ENCODE measurements around the gene WFDC10A.
A peak's percentile ranks its signal among the peaks of the same experiment; 100 is the strongest.
"Not testable (repeated sequence)": the region's sequence is repeated elsewhere in the genome, so short reads cannot be mapped to it uniquely, and the experiment has no call there.

The WFDC10A gene

DNA sequence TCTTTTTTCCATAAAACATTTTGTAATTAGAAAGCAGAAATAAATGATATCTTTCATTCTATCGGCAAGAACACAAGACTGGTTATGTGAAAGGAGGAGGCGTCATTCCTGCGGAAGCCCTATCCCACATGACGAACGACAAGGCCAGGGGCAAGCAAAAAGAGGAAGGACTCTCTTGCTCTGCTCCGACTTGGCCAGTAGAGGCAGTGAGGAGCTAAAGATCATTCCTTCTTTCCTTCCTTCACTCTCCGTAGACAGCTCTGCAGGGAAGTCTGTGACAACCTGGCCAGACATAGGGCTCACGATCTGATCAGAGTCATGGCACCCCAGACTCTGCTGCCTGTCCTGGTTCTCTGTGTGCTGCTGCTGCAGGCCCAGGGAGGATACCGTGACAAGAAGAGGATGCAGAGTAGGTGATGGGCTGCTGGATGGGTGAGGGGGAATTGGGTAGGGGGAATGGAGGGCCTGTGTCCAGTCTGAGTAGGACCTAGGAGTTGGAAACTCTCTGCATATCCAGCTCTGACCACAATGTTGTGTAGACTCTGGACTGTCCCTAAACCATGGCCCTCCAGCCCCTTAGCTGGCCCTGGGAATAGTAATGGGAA lies at the start of gene WFDC10A:
TSS of gene WFDC10A (plus strand) at position 244 of the 605 bp plus-strand sequence. CDS start at position 319, 75 bp downstream.
- DNase-seq, result peak; percentile 55

DNA sequence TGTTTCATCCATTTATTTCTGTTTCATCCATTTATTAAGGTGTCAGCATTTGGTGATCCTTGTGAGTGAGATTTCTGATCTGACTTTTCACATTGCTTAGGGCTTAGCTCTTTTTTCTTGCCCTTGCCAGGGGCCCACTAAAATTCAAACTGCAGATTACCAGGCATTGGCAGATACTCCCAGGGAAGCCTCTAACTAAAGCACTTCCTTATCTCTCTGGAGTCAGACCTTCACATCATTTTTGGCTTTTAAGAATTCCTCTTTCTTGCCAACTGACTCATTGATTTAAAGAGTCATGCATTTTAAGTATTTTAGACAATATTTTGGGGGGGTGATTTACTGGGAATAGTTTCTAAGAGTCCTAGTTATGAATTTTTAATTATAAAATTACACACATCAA lies 47.8 kb upstream of the WFDC10A start:
- DNase-seq, result no peak

DNA sequence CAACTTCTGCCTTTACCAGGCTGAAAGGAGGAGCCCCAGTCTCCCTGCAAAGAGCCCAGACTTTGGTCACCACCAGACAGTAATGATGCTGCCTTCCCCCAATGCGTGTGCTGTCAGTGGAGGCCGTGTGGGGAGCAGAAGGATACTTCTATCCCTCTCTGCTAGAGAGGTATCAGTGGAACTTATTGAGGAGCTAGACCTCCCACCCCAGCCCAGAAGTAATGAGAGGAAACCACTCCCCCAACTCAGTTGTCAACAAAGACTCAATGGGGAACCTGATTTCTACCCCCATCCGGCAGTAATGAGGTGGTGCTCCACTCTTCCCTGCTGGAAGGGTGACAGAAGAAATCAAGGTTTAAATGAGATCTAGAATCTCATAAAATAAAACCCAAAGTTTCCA lies 46.0 kb upstream of the WFDC10A start:
- no peak for DNase-seq

DNA sequence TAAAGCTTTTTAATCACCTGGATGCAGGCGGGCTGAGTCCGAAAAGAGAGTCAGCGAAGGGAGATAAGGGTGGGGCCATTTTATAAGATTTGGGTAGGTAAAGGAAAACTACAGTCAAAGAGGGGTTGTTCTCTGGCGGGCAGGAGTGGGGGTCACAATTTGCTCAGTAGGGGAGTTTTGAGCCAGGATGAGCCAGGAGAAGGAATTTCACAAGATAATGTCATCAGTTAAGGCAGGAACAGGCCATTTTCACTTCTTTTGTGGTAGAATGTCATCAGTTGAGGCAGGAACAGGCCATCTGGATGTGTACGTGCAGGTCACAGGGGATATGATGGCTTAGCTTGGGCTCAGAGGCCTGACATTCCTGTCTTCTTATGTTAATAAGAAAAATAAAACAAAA lies 45.2 kb upstream of the WFDC10A start:
- DNase-seq, result not testable (repeated sequence)

DNA sequence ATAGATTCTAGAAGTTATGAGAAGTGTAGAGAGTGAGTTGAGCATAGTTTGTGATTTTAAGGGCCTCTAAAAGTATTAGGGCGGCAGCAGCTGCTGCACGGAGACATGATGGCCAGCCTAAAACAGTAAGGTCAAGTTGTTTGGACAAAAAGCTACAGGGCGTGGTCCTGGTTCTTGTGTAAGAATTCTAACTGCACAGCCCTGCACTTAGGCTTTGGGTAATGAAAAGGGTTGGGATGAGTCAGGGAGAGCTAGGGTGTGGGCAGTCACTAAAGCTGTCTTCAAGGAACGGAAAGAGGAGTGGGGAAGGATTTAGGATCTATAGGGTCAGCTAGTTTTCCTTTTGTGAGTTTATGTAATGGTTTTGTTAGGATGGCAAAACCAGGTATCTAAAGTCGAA lies 43.6 kb upstream of the WFDC10A start:
- DNase-seq, result not testable (repeated sequence)

DNA sequence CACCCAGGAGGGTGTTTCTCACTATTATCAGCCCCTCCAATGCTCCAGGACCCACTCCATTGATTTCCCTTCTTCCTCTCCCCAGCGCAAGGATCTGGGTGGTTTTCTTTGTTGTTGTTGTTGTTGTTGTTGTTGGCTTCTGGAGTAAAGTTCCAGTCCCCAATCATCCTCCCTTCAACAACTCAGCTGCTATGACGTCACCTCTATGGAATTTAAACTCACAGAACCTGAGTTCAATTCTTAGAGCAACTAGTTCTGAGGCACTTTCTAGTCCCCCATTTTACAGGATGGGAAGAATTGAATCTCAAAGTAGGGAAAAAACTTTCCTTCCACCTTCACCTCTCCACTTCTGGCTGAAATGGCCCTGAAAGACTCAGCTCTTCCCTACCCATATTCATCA lies 40.7 kb upstream of the WFDC10A start:
- DNase-seq, result no peak

DNA sequence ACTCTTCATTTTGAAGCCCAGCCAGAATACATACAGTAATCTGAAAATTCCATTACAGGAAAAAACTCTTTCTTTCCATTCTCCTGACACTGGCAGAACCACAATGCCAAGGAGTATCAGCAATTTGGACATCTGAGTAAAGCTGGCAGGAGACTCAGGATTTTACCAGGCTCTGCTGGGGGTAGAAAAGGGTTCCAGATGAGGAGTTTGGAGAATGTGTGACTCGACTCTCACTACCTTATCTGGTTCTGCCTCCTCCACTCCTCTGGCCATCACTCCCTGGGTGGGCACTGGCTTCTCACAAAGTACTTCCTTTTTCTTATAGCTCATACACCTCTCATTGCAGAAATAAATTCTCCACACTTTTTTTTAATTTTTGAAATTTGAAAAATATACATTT lies 39.8 kb upstream of the WFDC10A start:
- no peak for DNase-seq

DNA sequence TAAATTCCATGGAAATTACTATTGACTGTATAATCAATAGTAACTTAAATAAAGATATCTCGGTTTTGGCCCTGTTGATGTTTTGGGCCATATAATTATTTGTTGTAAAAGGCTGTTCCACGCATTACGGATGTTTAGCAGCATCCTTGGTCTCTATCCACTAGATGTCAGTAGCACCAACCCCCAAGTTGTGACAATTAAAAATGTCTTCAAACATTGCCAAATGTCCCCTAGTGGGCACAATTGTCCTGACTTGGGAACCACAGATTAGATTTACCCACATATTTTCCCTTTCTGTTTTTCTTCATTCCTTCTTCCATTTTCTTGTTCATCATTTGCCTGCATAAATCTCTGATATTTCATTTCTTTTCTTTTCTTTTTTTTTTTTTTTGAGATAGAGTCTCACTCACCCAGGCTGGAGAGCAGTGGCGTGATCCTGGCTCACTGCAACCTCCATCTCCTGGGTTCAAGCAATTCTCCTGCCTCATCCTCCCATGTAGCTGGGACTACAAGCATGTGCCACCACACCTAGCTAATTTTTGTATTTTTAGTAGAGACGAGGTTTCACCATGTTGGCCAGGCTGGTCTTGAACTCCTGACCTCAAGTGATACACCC lies 36.9 kb upstream of the WFDC10A start:
- peak; percentile 12 for DNase-seq

DNA sequence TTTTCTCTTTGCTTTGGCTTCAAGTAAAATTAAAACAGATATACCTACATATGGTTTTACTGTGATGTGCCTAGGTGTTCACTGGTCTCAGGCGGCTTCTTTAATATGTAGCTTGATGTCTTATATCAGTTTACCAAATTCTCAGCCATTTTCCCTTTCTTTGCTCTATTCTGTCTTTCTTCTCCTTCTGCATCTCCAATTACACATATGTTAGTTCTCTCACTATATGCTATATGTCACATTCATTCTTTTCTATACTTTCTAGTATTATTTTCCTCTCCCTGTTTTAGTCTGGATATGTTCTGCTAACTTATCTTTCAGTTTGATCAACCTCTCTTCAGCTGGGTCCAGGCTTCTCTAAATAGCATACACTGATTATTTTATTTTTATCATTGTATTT lies 36.0 kb upstream of the WFDC10A start:
- DNase-seq, result no peak

DNA sequence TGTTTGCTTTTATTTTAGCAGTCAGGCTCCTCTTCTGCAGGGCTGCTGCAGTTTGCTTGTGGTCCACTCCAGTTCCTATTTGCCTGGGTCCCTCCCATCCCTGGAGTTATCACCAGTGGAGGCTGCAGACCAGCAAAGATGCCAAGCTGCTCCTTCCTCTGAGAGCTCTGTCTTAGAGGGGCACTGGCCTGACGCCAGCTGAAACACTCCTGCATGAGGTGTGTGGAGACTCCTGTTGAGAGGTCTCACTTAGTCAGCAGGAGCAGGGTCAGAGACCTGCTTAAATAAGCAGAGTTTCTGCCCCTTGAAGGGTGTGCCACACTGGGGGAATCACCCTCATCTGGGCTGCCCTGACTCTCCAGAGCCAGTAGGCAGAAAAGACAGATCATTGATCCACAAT lies 34.3 kb upstream of the WFDC10A start:
- no peak for DNase-seq

DNA sequence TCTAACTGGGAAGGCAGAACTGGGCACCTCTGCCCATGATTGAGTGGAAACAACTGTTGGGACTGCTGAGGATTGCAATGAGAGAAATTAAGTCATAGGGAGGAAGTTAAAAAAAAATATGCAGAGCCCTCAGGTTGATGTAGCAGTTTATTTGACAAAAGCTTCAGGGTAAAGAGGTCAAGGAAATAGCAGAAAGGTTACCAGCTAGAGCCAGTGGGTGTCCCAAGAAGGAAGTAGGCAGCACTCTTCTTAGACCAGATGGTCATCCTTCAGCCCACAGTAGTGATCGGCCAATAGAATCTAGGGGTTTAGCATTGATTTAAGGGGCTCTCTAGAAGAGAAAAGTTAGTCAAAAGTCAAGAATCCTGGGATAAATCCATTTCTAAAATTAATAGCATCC lies 21.7 kb upstream of the WFDC10A start:
- DNase-seq, result no peak

DNA sequence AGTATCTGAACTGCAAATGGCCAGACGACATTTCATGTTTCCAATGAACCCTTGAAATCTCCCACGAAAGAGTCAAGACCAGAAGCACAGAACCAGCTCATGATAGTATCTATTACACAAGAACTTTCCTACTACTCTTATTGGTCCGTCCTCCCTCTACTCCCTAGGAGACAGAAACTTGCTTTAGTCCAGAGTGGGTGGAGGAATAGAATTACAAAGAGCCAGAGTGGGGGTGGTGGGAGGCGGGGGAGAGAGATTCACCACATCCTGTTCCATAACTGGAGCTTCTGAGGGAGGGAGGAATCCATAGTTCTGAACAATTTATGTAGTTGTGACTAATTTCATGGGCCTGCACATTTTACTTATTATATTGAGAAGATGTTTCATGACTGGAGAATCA lies 18.5 kb upstream of the WFDC10A start:
- DNase-seq, result no peak

DNA sequence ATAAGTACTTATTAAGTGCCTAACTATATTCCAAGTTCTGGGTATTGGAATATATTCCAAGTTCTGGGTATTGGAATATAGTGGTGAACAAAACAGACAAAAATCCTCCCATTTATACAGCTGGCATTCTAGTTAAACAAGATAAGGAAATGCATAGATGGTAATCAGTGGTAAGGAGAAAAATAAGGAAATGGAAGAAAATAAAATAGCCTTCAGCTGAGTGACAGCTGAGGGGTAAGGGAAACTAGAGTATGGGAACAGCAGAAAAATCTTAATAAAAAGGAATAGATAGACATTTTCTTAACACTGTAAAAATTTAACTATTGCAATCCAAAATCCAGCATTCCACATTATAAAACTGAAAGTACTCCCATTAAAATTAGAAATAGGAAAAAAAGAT lies 17.2 kb upstream of the WFDC10A start:
- DNase-seq, result no peak

DNA sequence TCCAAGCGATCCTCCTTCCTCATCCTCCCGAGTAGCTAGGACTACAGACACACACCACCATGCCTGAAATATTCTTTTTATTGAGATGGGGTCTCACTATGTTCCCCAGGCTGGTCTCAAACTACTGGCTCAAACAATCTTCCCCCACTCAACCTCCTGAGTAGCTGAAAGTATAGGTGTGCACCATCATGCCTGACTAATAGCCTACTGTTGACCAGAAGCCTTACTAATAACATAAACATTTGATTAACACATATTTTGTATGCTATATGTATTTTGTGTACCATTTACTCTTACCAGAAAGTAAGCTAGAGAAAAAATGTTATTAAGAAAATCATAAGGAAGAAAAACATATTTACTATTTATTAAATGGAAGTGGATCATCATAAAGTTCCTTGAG lies 11.9 kb upstream of the WFDC10A start:
- DNase-seq, result no peak

DNA sequence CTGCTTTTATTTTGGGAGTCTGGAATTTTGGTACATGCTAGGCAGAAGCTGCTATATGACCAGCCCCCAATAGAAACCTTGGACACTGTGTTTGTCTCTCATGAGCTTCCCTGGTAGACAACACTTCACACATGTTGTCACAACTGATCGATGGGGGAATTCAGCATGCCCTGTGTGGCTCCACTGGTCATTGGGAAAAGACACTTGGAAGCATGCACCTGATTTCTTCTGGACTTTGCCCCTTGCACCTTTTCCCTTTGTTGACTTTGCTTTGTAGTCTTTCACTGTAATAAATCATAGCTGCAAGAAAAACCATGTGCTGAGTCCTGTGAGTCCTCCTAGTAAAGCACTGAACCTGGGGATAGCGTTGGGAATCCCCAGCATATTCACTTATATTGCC lies 7.9 kb upstream of the WFDC10A start:
- DNase-seq, result no peak

DNA sequence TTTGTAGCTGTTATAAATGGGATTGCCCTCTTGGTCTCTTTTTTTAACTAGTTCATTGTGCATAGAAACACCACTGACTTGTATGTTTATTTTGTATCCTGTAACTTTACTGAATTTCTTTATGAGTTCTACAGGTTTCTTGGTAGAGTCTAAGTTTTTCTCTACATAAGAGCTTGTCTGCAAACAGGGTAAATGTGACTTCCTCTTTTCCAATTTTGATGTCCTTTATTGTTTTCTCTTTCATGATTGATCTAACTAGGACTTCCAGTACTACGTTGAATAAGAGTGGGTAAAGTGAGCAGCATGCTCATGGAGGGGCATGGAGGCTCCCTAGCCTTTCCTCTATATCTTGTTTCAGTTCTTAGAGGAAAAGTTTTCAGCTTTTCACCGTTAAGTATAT lies 3.0 kb upstream of the WFDC10A start:
- no peak for DNase-seq

DNA sequence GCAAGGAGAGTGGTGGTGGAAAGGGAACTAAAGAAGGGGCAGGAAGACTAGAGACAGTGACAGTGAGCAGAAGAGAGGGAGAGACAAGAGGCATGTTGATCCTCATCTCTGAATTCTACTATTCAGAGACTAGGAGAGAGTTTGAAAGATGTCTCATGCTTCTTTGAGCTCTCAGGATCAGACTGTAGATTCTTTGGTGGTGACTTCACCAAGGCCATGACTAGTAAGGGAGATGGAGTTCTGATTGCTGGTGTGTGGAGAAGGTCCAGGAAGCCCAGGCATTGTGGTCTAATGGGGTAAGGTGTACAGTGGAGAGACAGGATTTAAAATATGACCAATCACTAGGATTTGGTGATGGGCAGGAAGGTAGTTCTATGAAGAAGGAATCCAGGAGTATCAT lies 832 bp downstream of the WFDC10A start:
- no peak for DNase-seq

DNA sequence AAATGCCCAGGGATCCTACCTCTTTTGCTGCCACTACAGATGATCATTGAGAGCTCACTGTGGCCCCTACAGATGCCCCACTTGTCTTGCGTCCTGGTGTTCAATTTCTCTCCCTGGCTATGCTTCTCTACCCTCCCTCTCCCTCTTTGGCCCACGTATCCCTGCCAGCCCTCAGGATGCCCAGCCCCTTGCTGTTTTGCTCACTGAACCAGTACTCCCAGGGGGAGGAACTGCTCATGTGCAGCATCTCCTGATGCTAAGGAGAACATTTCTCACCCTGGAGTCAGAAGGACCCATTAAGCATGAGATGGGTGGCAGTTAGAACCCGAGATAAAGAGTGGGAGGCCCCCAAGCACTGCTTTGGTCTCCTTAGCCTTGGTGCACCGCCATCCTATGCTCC lies 1.6 kb downstream of the WFDC10A start, which contains the start of gene WFDC9:
TSS of gene WFDC9 (minus strand) at position 101 of the 400 bp plus-strand sequence. CDS start 21,103 bp downstream, outside the sequence.
- DNase-seq, result no peak

DNA sequence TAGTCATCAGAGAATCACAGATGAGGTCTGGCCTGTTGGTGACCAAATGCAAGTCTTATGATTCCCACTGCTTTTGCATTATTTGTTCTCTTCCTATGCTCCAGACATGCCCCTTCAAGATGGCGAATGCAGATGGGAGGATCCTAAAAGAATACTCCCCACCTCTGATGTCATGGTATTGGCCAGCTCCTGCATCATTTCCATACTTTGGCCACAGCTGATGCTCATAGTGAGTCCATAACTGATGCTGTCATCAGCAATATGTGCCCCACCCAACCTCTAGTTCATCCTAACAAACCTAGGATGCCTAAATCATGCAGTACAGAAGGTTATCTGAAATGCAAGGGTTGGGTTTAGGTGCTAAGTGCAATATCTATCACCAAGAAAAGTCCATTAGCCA lies 7.0 kb downstream of the WFDC10A start:
- no peak for DNase-seq

DNA sequence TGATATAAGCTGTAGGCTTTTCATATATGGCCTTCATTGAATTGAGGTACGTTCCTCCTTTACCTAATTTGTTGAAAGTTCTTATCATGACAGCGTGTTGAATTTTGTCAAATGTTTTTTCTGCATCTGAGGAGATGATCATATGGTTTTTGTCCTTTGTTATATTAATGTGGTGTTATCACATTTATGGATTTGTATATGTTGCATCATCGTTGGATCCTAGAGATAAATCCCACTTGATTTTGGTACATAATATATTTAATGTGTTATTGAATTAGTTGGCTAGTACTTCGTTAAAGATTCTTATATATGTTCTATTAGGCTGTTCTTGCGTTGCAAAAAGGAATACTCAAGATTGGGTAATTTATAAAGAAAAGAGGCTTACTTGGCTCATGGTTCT lies 10.1 kb downstream of the WFDC10A start:
- DNase-seq, result no peak

DNA sequence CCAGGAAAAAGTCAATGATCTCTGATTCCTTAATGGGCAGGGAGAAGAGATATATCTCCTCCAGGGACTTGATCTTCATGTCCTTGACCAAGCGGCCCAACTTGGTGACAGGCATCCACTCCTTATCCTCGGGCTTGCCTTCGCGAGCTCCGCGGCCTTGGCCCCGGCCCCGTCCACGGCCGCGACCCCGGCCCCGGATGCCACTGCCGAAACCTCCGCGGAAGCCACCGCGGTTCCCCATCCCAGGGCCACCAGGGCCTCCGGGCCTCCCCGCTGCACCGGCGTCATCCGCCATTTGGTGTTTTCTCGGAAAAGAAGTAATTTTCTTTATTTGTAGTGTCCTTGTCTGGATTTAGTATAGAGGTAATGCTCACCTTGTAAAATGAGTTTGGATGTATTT lies 11.5 kb downstream of the WFDC10A start:
- not testable (repeated sequence) for DNase-seq

DNA sequence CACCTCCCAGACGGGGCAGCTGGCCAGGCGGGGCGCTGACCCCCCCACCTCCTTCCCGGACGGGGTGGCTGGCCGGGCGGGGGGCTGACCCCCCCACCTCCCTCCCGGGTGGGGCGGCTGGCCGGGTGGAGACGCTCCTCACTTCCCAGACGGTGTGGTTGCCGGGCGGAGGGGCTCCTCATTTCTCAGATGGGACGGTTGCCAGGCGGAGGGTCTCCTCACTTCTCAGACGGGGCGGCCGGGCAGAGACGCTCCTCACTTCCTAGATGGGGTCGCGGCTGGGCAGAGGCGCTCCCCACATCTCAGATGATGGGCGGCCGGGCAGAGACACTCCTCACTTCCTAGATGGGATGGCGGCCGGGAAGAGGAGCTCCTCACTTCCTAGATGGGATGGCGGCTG lies 16.3 kb downstream of the WFDC10A start:
- not testable (repeated sequence) for DNase-seq

DNA sequence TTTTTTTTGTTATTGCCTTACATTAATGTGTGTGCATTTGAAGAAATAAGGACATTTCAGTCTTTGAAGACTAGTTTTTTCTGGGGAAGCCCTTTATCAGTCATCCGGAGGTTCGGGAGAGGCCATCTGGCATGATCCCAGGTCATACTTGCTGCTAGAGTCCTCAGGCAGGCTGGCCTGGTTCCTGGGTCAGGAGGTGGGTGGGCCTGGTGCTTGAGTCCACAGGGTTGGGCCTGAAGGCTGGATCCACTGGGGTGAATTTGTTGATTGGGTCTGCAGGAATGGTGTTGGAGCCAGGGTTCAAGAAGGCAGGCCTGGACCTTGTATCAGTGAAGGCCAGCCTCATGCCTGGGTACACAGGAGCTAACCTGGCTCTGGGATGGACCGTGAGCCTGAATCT lies 17.3 kb downstream of the WFDC10A start:
- no peak for DNase-seq

DNA sequence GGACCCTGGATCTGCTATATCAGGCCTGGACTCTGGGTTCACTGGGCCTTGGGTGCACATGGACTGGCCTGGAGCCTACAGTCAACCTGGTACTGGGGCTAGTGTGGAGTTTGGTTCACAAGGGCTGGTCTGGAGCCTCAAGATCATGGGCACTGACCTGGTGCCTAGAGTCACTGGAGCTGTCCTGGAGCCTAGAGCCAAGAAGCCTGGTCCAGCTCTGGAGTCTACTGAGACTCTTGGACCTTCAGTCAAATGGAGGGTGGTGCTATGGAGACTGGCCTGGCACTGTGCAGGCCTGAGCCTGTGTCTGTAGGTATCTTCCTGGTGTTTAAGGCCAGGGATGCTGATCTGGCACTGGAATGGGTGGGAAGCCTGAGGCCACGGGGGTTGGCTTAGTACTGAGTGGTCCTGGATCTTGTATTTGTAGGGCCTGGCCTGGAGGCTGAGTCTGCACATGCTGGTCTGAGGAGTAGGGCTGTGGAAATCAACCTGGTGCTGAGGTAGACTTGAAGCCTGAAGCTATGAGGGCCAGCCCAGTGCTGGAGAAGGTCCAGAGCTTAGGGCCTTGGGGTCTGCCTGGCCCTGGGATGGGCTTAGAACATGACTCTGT lies 18.0 kb downstream of the WFDC10A start:
- no peak for DNase-seq

Measured in NCI-H2029 (cell line).